GM23338 (cell line): Measurements from ENCODE around the gene OS9. TPM values are rescaled to one million over a fixed set of nuclear protein-coding genes. Genes with fewer than 3 reads are reported as not detected.
A peak's percentile ranks its signal among the peaks of the same experiment; 100 is the strongest.

Source experiments
- ATAC-seq: fragments of 200-7000 bp; cut with Tn5 transposase; 3 replicates; pipeline ENCODE4 v1.9.1; 2020
- DNase-seq: peaks from one replicate; pipeline ENCODE4 v3.0.0-alpha.2; 2015; ENCODE audit warnings: low spot score
- H2AFZ ChIP-seq: fragments of 200-600 bp; sonication (generic); 2 replicates; pipeline ENCODE4 v1.8.0; 2016; ENCODE audit warnings: antibody characterized with exemption, mild to moderate bottlenecking, moderate library complexity
- H3F3A ChIP-seq: fragments of 200-600 bp; sonication (generic); replicated peaks from 2 replicates; pipeline ENCODE4 v1.8.0; 2017; ENCODE audit warnings: antibody characterized with exemption, mixed run types, low read depth
- H3K27ac ChIP-seq: fragments of 200-600 bp; sonication (generic); 2 replicates; pipeline ENCODE4 v1.6.1; 2016; ENCODE audit warnings: low read depth
- H3K27me3 ChIP-seq: fragments of 200-600 bp; sonication (generic); 2 replicates; pipeline ENCODE4 v1.8.0; 2016; ENCODE audit warnings: mild to moderate bottlenecking, mixed run types, moderate library complexity; ENCODE audit not compliant: insufficient read depth
- H3K36me3 ChIP-seq: fragments of 200-600 bp; sonication (generic); 2 replicates; pipeline ENCODE4 v1.8.0; 2016; ENCODE audit warnings: mild to moderate bottlenecking; ENCODE audit not compliant: insufficient read depth
- H3K4me1 ChIP-seq: fragments of 200-600 bp; sonication (generic); 2 replicates; pipeline ENCODE4 v1.8.0; 2016; ENCODE audit warnings: mild to moderate bottlenecking, moderate library complexity; ENCODE audit not compliant: insufficient read depth
- H3K4me2 ChIP-seq: fragments of 200-600 bp; sonication (generic); 2 replicates; pipeline ENCODE4 v1.7.1; 2017; ENCODE audit warnings: mixed run types
- H3K4me3 ChIP-seq: fragments of 200-600 bp; sonication (generic); 2 replicates; pipeline ENCODE4 v1.6.1; 2016; ENCODE audit warnings: mixed run types
- H3K79me2 ChIP-seq: fragments of 200-600 bp; sonication (generic); replicated peaks from 2 replicates; pipeline ENCODE4 v1.8.0; 2017; ENCODE audit warnings: mild to moderate bottlenecking; ENCODE audit not compliant: insufficient read depth
- H3K9me2 ChIP-seq: fragments of 200-600 bp; sonication (generic); 2 replicates; pipeline ENCODE4 v1.8.0; 2017; ENCODE audit not compliant: insufficient read depth
- H4K20me1 ChIP-seq: fragments of 200-600 bp; sonication (generic); replicated peaks from 2 replicates; pipeline ENCODE4 v1.8.0; 2017; ENCODE audit warnings: mild to moderate bottlenecking; ENCODE audit not compliant: insufficient read depth
- H3K27ac Mint-ChIP-seq: 2 replicates; pipeline ENCODE4 v1.8.0; 2020; ENCODE audit warnings: inconsistent platforms, mild to moderate bottlenecking, moderate library complexity, mixed read lengths
- H3K27me3 Mint-ChIP-seq: 3 replicates; pipeline ENCODE4 v1.8.0; 2022; ENCODE audit warnings: low read depth, mild to moderate bottlenecking, moderate library complexity, mixed read lengths, inconsistent platforms; ENCODE audit not compliant: insufficient read depth, poor library complexity
- H3K36me3 Mint-ChIP-seq: 3 replicates; pipeline ENCODE4 v1.8.0; 2021; ENCODE audit warnings: low read depth, mild to moderate bottlenecking, inconsistent platforms, moderate library complexity, mixed read lengths
- H3K4me1 Mint-ChIP-seq: 3 replicates; pipeline ENCODE4 v1.8.0; 2020; ENCODE audit warnings: mild to moderate bottlenecking, inconsistent platforms, mixed read lengths
- H3K4me3 Mint-ChIP-seq: 3 replicates; pipeline ENCODE4 v1.8.0; 2021; ENCODE audit warnings: moderate library complexity, mild to moderate bottlenecking, inconsistent platforms, mixed read lengths
- H3K9me3 Mint-ChIP-seq: 3 replicates; pipeline ENCODE4 v1.8.0; 2020; ENCODE audit warnings: moderate library complexity, mild to moderate bottlenecking, inconsistent platforms, mixed read lengths
- CREB1 ChIP-seq: fragments of 250-450 bp; sonication (Bioruptor Pico); IDR thresholded peaks from 2 replicates; pipeline ENCODE4 v1.5.0; 2020; ENCODE audit warnings: low read depth, mild to moderate bottlenecking, moderate library complexity
- ETS1 ChIP-seq: IDR thresholded peaks from 2 replicates; pipeline ENCODE4 v1.6.1; 2016; ENCODE audit warnings: antibody characterized with exemption
- EZH2 ChIP-seq: fragments of 200-600 bp; sonication (generic); IDR thresholded peaks from one replicate; pipeline ENCODE4 v1.8.0; 2017; ENCODE audit warnings: antibody characterized with exemption, mild to moderate bottlenecking, low read depth; ENCODE audit not compliant: unreplicated experiment
- EZH2phosphoT487 ChIP-seq: fragments of 200-600 bp; sonication (generic); IDR thresholded peaks from one replicate; pipeline ENCODE4 v1.8.1; 2018; ENCODE audit warnings: antibody characterized with exemption; ENCODE audit not compliant: unreplicated experiment
- JUNB ChIP-seq: IDR thresholded peaks from one replicate; pipeline ENCODE4 v1.6.1; 2016; ENCODE audit warnings: antibody characterized with exemption; ENCODE audit not compliant: unreplicated experiment
- POLR2AphosphoS5 ChIP-seq: IDR thresholded peaks from 2 replicates; pipeline ENCODE4 v1.6.1; 2016; ENCODE audit warnings: antibody characterized with exemption, low read depth
- REST ChIP-seq: IDR thresholded peaks from one replicate; pipeline ENCODE4 v1.6.1; 2018; ENCODE audit warnings: antibody characterized with exemption; ENCODE audit not compliant: unreplicated experiment
- STAT1 ChIP-seq: IDR thresholded peaks from one replicate; pipeline ENCODE4 v1.6.1; 2016; ENCODE audit warnings: antibody characterized with exemption; ENCODE audit not compliant: unreplicated experiment
- ZNF114 ChIP-seq: fragments of 250-450 bp; sonication (Bioruptor Pico); IDR thresholded peaks from 2 replicates; pipeline ENCODE4 v1.5.0; 2020; ENCODE audit warnings: mild to moderate bottlenecking, moderate library complexity
- ZNF462 ChIP-seq: fragments of 250-450 bp; sonication (Bioruptor Pico); IDR thresholded peaks from 2 replicates; pipeline ENCODE4 v1.5.0; 2020; ENCODE audit warnings: mild to moderate bottlenecking, moderate library complexity
- polyA plus RNA-seq: library from polyadenylated mRNA; unstranded; fragments of >200 nt; fragmentation: Nextera tagmentation; extraction: Ambion mirVana; gene quantifications from 2 replicates; pipeline ENCODE4 v1.2.1, GENCODE V29; 2016
- total RNA-seq: library from RNA; depleted of rRNA; stranded (reverse); fragments of >200 nt; shearing (Covaris generic); gene quantifications from 2 replicates; pipeline ENCODE4 v1.2.3, GENCODE V29; 2014

OS9 gene
- total and polyA plus RNA-seq, 2 experiments from 2014 or later, result 27.5 to 79.7 TPM

- peaks cover 26% of the 10 kb centered on the region for H3K79me2 ChIP-seq
- H4K20me1 ChIP-seq, result no peaks in the 10 kb centered on the region; the same call in 1 of the 2 replicates
- H3K4me3 ChIP-seq, result peak overlapping the region; percentile 97
- peaks cover 26% of the 10 kb centered on the region for H3K27me3 ChIP-seq
- H3K4me3 Mint-ChIP-seq, result peak overlapping the region; percentile 99
- H3K9me3 Mint-ChIP-seq, result no peaks in the 10 kb centered on the region; the same call in 2 of the 3 replicates
- peaks cover 60% of the 10 kb centered on the region for H3K36me3 Mint-ChIP-seq
- H3K27me3 Mint-ChIP-seq, result peaks cover 29% of the 10 kb centered on the region
- no peak for TF ChIP-seq ZNF462 (CRISPR knock-in tag)
- no peak for TF ChIP-seq ETS1
- no peak for TF ChIP-seq STAT1
- no peak for TF ChIP-seq REST
- no peak for TF ChIP-seq EZH2
- TF ChIP-seq CREB1 (CRISPR knock-in tag), result no peak
- no peak for TF ChIP-seq ZNF114 (CRISPR knock-in tag)
- no peak for TF ChIP-seq POLR2AphosphoS5
- no peak for TF ChIP-seq EZH2phosphoT487
- TF ChIP-seq JUNB, result no peak
- peak overlapping the region; percentile 99 for H3K4me2 ChIP-seq
- H3K4me1 Mint-ChIP-seq, result peaks cover 31% of the 10 kb centered on the region
- H2AFZ ChIP-seq, result no peak overlapping the region
- ATAC-seq (no peak), DNase-seq (no peak)
- no peaks in the 10 kb centered on the region for H3K9me2 ChIP-seq
- peaks cover 27% of the 10 kb centered on the region for H3K4me1 ChIP-seq
- H3K36me3 ChIP-seq, result peaks cover 19% of the 10 kb centered on the region
- H3K27ac Mint-ChIP-seq, result peak overlapping the region; percentile 99
- H3F3A ChIP-seq, result peaks cover 42% of the 10 kb centered on the region
- peak overlapping the region; percentile 59; the same call in 1 of the 2 replicates for H3K27ac ChIP-seq
These were observed 56.9 kb downstream of the OS9 start for GRCh38 chr12:57750561-57751431.
